ENCODE results near the gene RNGTT. TPM values are rescaled to one million over a fixed set of nuclear protein-coding genes. Genes with fewer than 3 reads are reported as not detected.

The RNGTT gene
- total and polyA plus RNA-seq, 2 experiments from 2014 or later: 7.4 to 15.6 TPM

DNA sequence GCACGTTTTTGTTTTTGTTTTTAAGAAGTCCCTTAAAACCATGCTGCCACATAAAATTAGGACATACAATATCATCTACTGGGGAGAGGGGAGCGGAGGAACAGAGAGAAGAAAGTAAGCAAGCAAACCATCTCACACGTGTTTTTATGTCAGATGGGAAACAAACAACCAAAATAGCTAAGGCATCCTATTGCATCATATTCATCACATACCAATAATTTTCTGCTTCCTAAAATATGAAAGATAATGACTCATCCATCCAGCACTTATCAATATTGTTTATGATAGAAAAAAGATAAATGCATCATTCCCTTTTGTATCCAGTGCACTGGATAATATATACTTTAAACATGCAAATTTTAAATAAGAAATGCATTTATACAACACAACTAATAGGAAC, 329.6 kb downstream of the RNGTT start:
- TF ChIP-seq EZH2phosphoT487 (IDR thresholded peaks at IDR 0.05; ENCODE audit: low read depth, severe bottlenecking, unreplicated experiment) (no peak), CTCF (IDR thresholded peaks at IDR 0.05; ENCODE audit: poor library complexity) (no peak)
- Histone ChIP-seq H3K36me3 (replicated peaks; ENCODE audit: insufficient read depth, low read depth) (no peaks in the 10 kb centered on the region), H3K79me2 (no peaks in the 10 kb centered on the region), H4K20me1 (ENCODE audit: insufficient read depth, poor library complexity, severe bottlenecking) (no peaks in the 10 kb centered on the region), H3K9me2 (replicated peaks; ENCODE audit: insufficient read depth) (no peaks in the 10 kb centered on the region), H3K9me3 (ENCODE audit: low read depth) (no peaks in the 10 kb centered on the region), H3K27ac (no peak overlapping the region), H3K4me1 (ENCODE audit: insufficient read depth) (no peaks in the 10 kb centered on the region), H3K27me3 (no peaks in the 10 kb centered on the region), H3K4me3 (no peak overlapping the region), H3K4me2 (no peak overlapping the region), H2AFZ (no peak overlapping the region)
- WGBS (ENCODE audit: low lambda C conversion rate, missing lambda C conversion rate): 77% methylated on average over 3 of the region's 3 CpGs
- no peak for DNase-seq (ENCODE audit: low spot score)

GRCh38 chr6:88631830-88632229, 331.6 kb downstream of the RNGTT start:
- Histone ChIP-seq H4K20me1 (ENCODE audit: insufficient read depth, poor library complexity, severe bottlenecking) (no peaks in the 10 kb centered on the region), H3K9me3 (ENCODE audit: low read depth) (no peaks in the 10 kb centered on the region), H3K27ac (no peak overlapping the region), H3K36me3 (replicated peaks; ENCODE audit: insufficient read depth, low read depth) (no peaks in the 10 kb centered on the region), H3K9me2 (replicated peaks; ENCODE audit: insufficient read depth) (no peaks in the 10 kb centered on the region), H3K79me2 (no peaks in the 10 kb centered on the region), H3K4me1 (ENCODE audit: insufficient read depth) (no peaks in the 10 kb centered on the region), H2AFZ (no peak overlapping the region), H3K4me2 (no peak overlapping the region), H3K4me3 (no peak overlapping the region), H3K27me3 (no peaks in the 10 kb centered on the region)
- WGBS (ENCODE audit: low lambda C conversion rate, missing lambda C conversion rate): 95% methylated on average over 4 of the region's 4 CpGs
- DNase-seq (ENCODE audit: low spot score): no peak
- TF ChIP-seq EZH2 (IDR thresholded peaks at IDR 0.05; ENCODE audit: borderline replicate concordance) (no peak), EZH2phosphoT487 (IDR thresholded peaks at IDR 0.05; ENCODE audit: low read depth, severe bottlenecking, unreplicated experiment) (no peak), CTCF (IDR thresholded peaks at IDR 0.05; ENCODE audit: poor library complexity) (no peak)

GRCh38 chr6:88629838-88630494, 333.5 kb downstream of the RNGTT start:
- Histone ChIP-seq H3K4me1 (ENCODE audit: insufficient read depth) (no peaks in the 10 kb centered on the region), H3K4me3 (no peak overlapping the region), H3K36me3 (replicated peaks; ENCODE audit: insufficient read depth, low read depth) (no peaks in the 10 kb centered on the region), H3K4me2 (no peak overlapping the region), H3K27ac (no peak overlapping the region), H3K79me2 (no peaks in the 10 kb centered on the region), H3K9me2 (replicated peaks; ENCODE audit: insufficient read depth) (no peaks in the 10 kb centered on the region), H2AFZ (no peak overlapping the region), H4K20me1 (ENCODE audit: insufficient read depth, poor library complexity, severe bottlenecking) (no peaks in the 10 kb centered on the region), H3K9me3 (ENCODE audit: low read depth) (no peaks in the 10 kb centered on the region), H3K27me3 (no peaks in the 10 kb centered on the region)
- WGBS (ENCODE audit: low lambda C conversion rate, missing lambda C conversion rate): 86% methylated on average over 5 of the region's 5 CpGs
- DNase-seq (ENCODE audit: low spot score): no peak
- TF ChIP-seq CTCF (IDR thresholded peaks at IDR 0.05; ENCODE audit: poor library complexity) (no peak), EZH2 (IDR thresholded peaks at IDR 0.05; ENCODE audit: borderline replicate concordance) (no peak), EZH2phosphoT487 (IDR thresholded peaks at IDR 0.05; ENCODE audit: low read depth, severe bottlenecking, unreplicated experiment) (no peak)

Data from hepatocyte (in vitro differentiated cells).